IMR-90 (cell line): ENCODE measurements around the gene STXBP6. TPM values are rescaled to one million over a fixed set of nuclear protein-coding genes. Genes with fewer than 3 reads are reported as not detected.

Experiments used
- ATAC-seq: fragments of 200-7000 bp; cut with Tn5 transposase; 2 replicates; pipeline ENCODE4 v1.9.1; 2020; ENCODE audit warnings: low read depth, mild to moderate bottlenecking, moderate library complexity
- BruUV-seq: library from RNA; stranded (reverse); fragments of 400-500 nt; replicated peaks from 2 replicates; lab custom pipeline; 2021; lab: Mats Ljungman, UMichigan
- CTCF ChIA-PET: fragments of 300-600 bp; formaldehyde crosslinking; extraction: SDS; loops from one replicate; lab custom pipeline; 2021; ENCODE audit warnings: antibody characterized with exemption; lab: Yijun Ruan, JAX
- POLR2A ChIA-PET: fragments of 300-600 bp; sonication (Branson Sonifier 250); formaldehyde crosslinking; loops from one replicate; lab custom pipeline; 2022; ENCODE audit warnings: antibody characterized with exemption; ENCODE audit not compliant: unreplicated experiment; lab: Charles Lee
- DNase-seq: peaks from one replicate; pipeline ENCODE4 v3.0.0; 2013
- H2AFZ ChIP-seq: replicated peaks from 2 replicates; pipeline ENCODE3; 2013; ENCODE audit warnings: low read length, mild to moderate bottlenecking; ENCODE audit not compliant: poor library complexity
- H2AK5ac ChIP-seq: 2 replicates; pipeline ENCODE4 v1.6.1; 2013; ENCODE audit warnings: low read depth, low read length, inconsistent platforms
- H2AK9ac ChIP-seq: replicated peaks from 2 replicates; pipeline ENCODE3; 2013; ENCODE audit warnings: mild to moderate bottlenecking, low read depth, low read length, moderate library complexity; ENCODE audit not compliant: poor library complexity
- H2BK120ac ChIP-seq: 2 replicates; pipeline ENCODE4 v1.6.1; 2013; ENCODE audit warnings: low read depth, low read length, inconsistent platforms
- H2BK15ac ChIP-seq: 3 replicates; pipeline ENCODE4 v1.6.1; 2013; ENCODE audit warnings: low read depth, low read length, inconsistent platforms
- H2BK20ac ChIP-seq: 2 replicates; pipeline ENCODE4 v1.6.1; 2013; ENCODE audit warnings: low read depth, mild to moderate bottlenecking, inconsistent platforms, low read length, moderate library complexity
- H2BK5ac ChIP-seq: 2 replicates; pipeline ENCODE4 v1.6.1; 2013; ENCODE audit warnings: mild to moderate bottlenecking, low read depth, low read length, inconsistent platforms; ENCODE audit not compliant: poor library complexity, severe bottlenecking
- H3K14ac ChIP-seq: replicated peaks from 2 replicates; pipeline ENCODE4 v1.6.1; 2013; ENCODE audit warnings: low read depth, low read length, inconsistent platforms
- H3K18ac ChIP-seq: 2 replicates; pipeline ENCODE4 v1.6.1; 2013; ENCODE audit warnings: low read depth, low read length, control low read depth
- H3K23ac ChIP-seq: 2 replicates; pipeline ENCODE4 v1.6.1; 2013; ENCODE audit warnings: low read depth, low read length, inconsistent platforms
- H3K27ac ChIP-seq: 2 replicates; pipeline ENCODE4 v1.5.1; 2013; ENCODE audit warnings: mild to moderate bottlenecking, control low read depth, low read length; ENCODE audit not compliant: insufficient read depth
- H3K27me3 ChIP-seq: 2 replicates; pipeline ENCODE4 v1.6.1; 2013; ENCODE audit warnings: low read length; ENCODE audit not compliant: control insufficient read depth, insufficient read depth
- H3K36me3 ChIP-seq: 2 replicates; pipeline ENCODE4 v1.6.1; 2013; ENCODE audit warnings: low read length, mixed read lengths; ENCODE audit not compliant: control insufficient read depth, insufficient read depth
- H3K4ac ChIP-seq: 2 replicates; pipeline ENCODE4 v1.6.1; 2013; ENCODE audit warnings: low read depth, low read length, inconsistent platforms
- H3K4me1 ChIP-seq: 2 replicates; pipeline ENCODE4 v1.6.1; 2013; ENCODE audit warnings: low read length, mixed read lengths; ENCODE audit not compliant: control insufficient read depth, insufficient read depth
- H3K4me2 ChIP-seq: 2 replicates; pipeline ENCODE4 v1.6.1; 2013; ENCODE audit warnings: low read depth, mild to moderate bottlenecking, control low read depth, low read length, moderate library complexity
- H3K4me3 ChIP-seq: 2 replicates; pipeline ENCODE4 v1.5.1; 2013; ENCODE audit warnings: low read depth, mild to moderate bottlenecking, control low read depth, low read length, moderate library complexity; ENCODE audit not compliant: insufficient read depth
- H3K56ac ChIP-seq: 2 replicates; pipeline ENCODE4 v1.6.1; 2013; ENCODE audit warnings: low read length, inconsistent platforms; ENCODE audit not compliant: insufficient read depth; ENCODE audit errors: extremely low read depth
- H3K79me1 ChIP-seq, 2 experiments: 2 replicates each; pipeline ENCODE4 v1.6.1; 2013; ENCODE audit warnings: low read length in 2 of 2, inconsistent platforms in 1 of 2, low read depth in 1 of 2
- H3K9ac ChIP-seq: 2 replicates; pipeline ENCODE4 v1.6.1; 2013; ENCODE audit warnings: low read depth, low read length, control low read depth
- H3K9me1 ChIP-seq: 2 replicates; pipeline ENCODE4 v1.6.1; 2013; ENCODE audit warnings: low read length, inconsistent platforms; ENCODE audit not compliant: insufficient read depth
- H3K9me3 ChIP-seq: 2 replicates; pipeline ENCODE4 v1.6.1; 2013; ENCODE audit warnings: low read length; ENCODE audit not compliant: control insufficient read depth, insufficient read depth
- H4K20me1 ChIP-seq: 2 replicates; pipeline ENCODE4 v1.6.1; 2013; ENCODE audit warnings: low read length, inconsistent platforms; ENCODE audit not compliant: insufficient read depth
- H4K5ac ChIP-seq: 2 replicates; pipeline ENCODE4 v1.6.1; 2013; ENCODE audit warnings: mild to moderate bottlenecking, low read depth, low read length, control low read depth
- H4K8ac ChIP-seq, 2 experiments: 2 replicates each; pipeline ENCODE4 v1.6.1; 2013; ENCODE audit warnings: low read depth in 2 of 2, low read length in 2 of 2, control low read depth in 1 of 2, inconsistent platforms in 1 of 2
- H4K91ac ChIP-seq: 2 replicates; pipeline ENCODE4 v1.6.1; 2013; ENCODE audit warnings: low read depth, low read length, inconsistent platforms; ENCODE audit not compliant: insufficient read depth
- CEBPB ChIP-seq: IDR thresholded peaks from 2 replicates; pipeline ENCODE4 v1.6.1; 2012; ENCODE audit warnings: low read depth, low read length, improper control_type of control experiment
- CTCF ChIP-seq: conservative IDR thresholded peaks from 2 replicates; pipeline ENCODE4 v1.5.1; 2012; ENCODE audit warnings: mild to moderate bottlenecking, low read depth, low read length, improper control_type of control experiment
- ELK1 ChIP-seq: fragments of 150-350 bp; IDR thresholded peaks from 2 replicates; pipeline ENCODE4 v1.6.1; 2016; ENCODE audit warnings: low read depth, mild to moderate bottlenecking, low read length, moderate library complexity, borderline replicate concordance
- FOS ChIP-seq: fragments of 150-350 bp; IDR thresholded peaks from 2 replicates; pipeline ENCODE4 v1.6.1; 2016; ENCODE audit warnings: low read depth, low read length
- MAFK ChIP-seq: IDR thresholded peaks from 2 replicates; pipeline ENCODE4 v1.6.1; 2012; ENCODE audit warnings: low read depth, low read length, improper control_type of control experiment
- MXI1 ChIP-seq: IDR thresholded peaks from 2 replicates; pipeline ENCODE4 v1.6.1; 2012; ENCODE audit warnings: low read depth, mild to moderate bottlenecking, low read length, moderate library complexity, borderline replicate concordance
- POLR2A ChIP-seq: IDR thresholded peaks from 2 replicates; pipeline ENCODE4 v1.6.1; 2012; ENCODE audit warnings: mild to moderate bottlenecking, low read depth, low read length
- RAD21 ChIP-seq: IDR thresholded peaks from 2 replicates; pipeline ENCODE4 v1.6.1; 2012; ENCODE audit warnings: low read length, improper control_type of control experiment
- RCOR1 ChIP-seq: IDR thresholded peaks from 2 replicates; pipeline ENCODE4 v1.6.1; 2012; ENCODE audit warnings: mild to moderate bottlenecking, low read length, improper control_type of control experiment; ENCODE audit not compliant: insufficient replicate concordance
- SMC3 ChIP-seq: fragments of 150-350 bp; IDR thresholded peaks from 2 replicates; pipeline ENCODE4 v1.6.1; 2016; ENCODE audit warnings: low read depth, mild to moderate bottlenecking, antibody characterized with exemption, low read length, moderate library complexity
- USF2 ChIP-seq: fragments of 150-350 bp; IDR thresholded peaks from 2 replicates; pipeline ENCODE4 v1.6.1; 2017; ENCODE audit warnings: mild to moderate bottlenecking, antibody characterized with exemption, low read length, low read depth
- WGBS, 2 experiments: methylation state at CpG; one replicate each; pipeline versions ENCODE4 v1.1.5 to v1.1.7; 2013; ENCODE audit warnings: missing lambda C conversion rate in 2 of 2; ENCODE audit not compliant: insufficient read length in 1 of 2; ENCODE audit errors: extremely low coverage in 2 of 2; 5-methylcytosine and 5-hydroxymethylcytosine counted together
- dilution Hi-C: fragments of 300-500 bp; cut with HindIII; formaldehyde crosslinking; loops from one replicate; pipeline ENCODE4 v1.14.3; 2018; ENCODE audit warnings: low sequenced_read_pairs; ENCODE audit not compliant: unreplicated experiment
- in situ Hi-C: fragments of 300-500 bp; cut with MboI; formaldehyde crosslinking; loops from 3 replicates; pipeline ENCODE4 v1.14.3; 2019; ENCODE audit warnings: low sequenced_read_pairs, inconsistent platforms, mixed read lengths
- intact Hi-C: fragments of 100-400 bp; cut with micrococcal nuclease; formaldehyde crosslinking; loops from 2 replicates; pipeline ENCODE4 v1.10.0; 2022
- polyA plus RNA-seq, 3 experiments: library from polyadenylated mRNA; depleted of rRNA; stranded (reverse); fragments of >200 nt; gene quantifications; 2 replicates each; pipeline ENCODE4 v1.2.3, GENCODE V29; 2012; ENCODE audit warnings: low replicate concordance in 1 of 3
- total RNA-seq: library from RNA; depleted of rRNA; stranded (reverse); fragments of >200 nt; gene quantifications from 2 replicates; pipeline ENCODE4 v1.2.3, GENCODE V29; 2012

STXBP6 gene
- total and polyA plus RNA-seq, 2 of the 4 experiments (the other 2 are of a cell fraction) = 14.2 to 14.3 TPM

GRCh38 chr14:25048170-25049016, 1.6 kb downstream of the STXBP6 start:
- Histone ChIP-seq H3K9ac (no peak overlapping the region), H2AFZ (peak overlapping the region; percentile 63)

More at GRCh38 chr14:25048170-25049016, 1.6 kb downstream of the STXBP6 start:
- Histone ChIP-seq H3K9me3 (no peaks in the 10 kb centered on the region), H3K27ac (no peak overlapping the region), H3K14ac (no peak overlapping the region), H4K20me1 (no peaks in the 10 kb centered on the region; the same call in 1 of the 2 replicates), H3K4me2 (peak overlapping the region; percentile 87), H4K5ac (no peak overlapping the region), H2BK20ac (no peak overlapping the region), H3K27me3 (peaks cover 1% of the 10 kb centered on the region; the same call in 1 of the 2 replicates), H2BK120ac (no peak overlapping the region), H3K4me3 (peak overlapping the region; percentile 84), H3K79me1 (no peaks in the 10 kb centered on the region; a peak in 1 of 4 replicates), H3K56ac (no peak overlapping the region), H2AK9ac (peak overlapping the region; percentile 70), H3K9me1 (peaks cover 3% of the 10 kb centered on the region; the same call in 1 of the 2 replicates), H3K4ac (no peak overlapping the region), H3K18ac (no peak overlapping the region), H4K91ac (no peak overlapping the region), H3K4me1 (peaks cover 3% of the 10 kb centered on the region; the same call in 1 of the 2 replicates), H2BK5ac (no peak overlapping the region), H2AK5ac (no peak overlapping the region; the same call in 1 of the 2 replicates), H2BK15ac (no peak overlapping the region), H4K8ac (no peak overlapping the region), H3K36me3 (no peaks in the 10 kb centered on the region), H3K23ac (no peak overlapping the region)
- DNase-seq = peak; percentile 86
- in situ Hi-C loops (loop anchor here (5.0 kb wide), 1 partner anchor 74 kb away; no protein-coding TSS in a partner anchor), intact Hi-C loops (loop anchor here (2.0 to 5.0 kb wide), 2 partner anchors 102 to 146 kb away; no protein-coding TSS in a partner anchor), dilution Hi-C loops (no loop called here)
- ChIA-PET POLR2A (no interaction called here), CTCF (interaction anchor here (0.6 kb wide), 1 partner anchor 231 kb away, joined by 3 read pairs; no protein-coding TSS in a partner anchor)
- ATAC-seq = peak; percentile 64
- TF ChIP-seq POLR2A (no peak), FOS (no peak), CEBPB (no peak), SMC3 (no peak), MXI1 (no peak), RAD21 (no peak), ELK1 (no peak), CTCF (no peak), RCOR1 (no peak), USF2 (no peak), MAFK (no peak)
- no TSS peak for BruUV-seq
- WGBS, 2 experiments = no CpG with 5 or more reads among the region's 17 CpGs
